ENCODE data around the gene PIM2. TPM values are rescaled to one million over a fixed set of nuclear protein-coding genes. Genes with fewer than 3 reads are reported as not detected.

The PIM2 gene
- polyA plus RNA-seq, 2 of the 4 experiments (the other 2 are of a cell fraction) = 8.2 to 8.8 TPM

GRCh38 chrX:48899078-48899410, 19.8 kb downstream of the PIM2 start:
- 0 out of 6 replicates have a peak overlapping the region, but pooled peaks of 1 of the 2 experiments have one; percentile 25 for H3K27ac ChIP-seq
- no peak for FAIRE-seq
- POLR2A ChIA-PET = interaction anchor here (0.7 to 1.8 kb wide), 3 partner anchors 13 to 97 kb away, joined by 3 to 15 read pairs (median 5); partner anchors contain the start of genes HDAC6 and SLC35A2

GRCh38 chrX:48897625-48898306, 21.1 kb downstream of the PIM2 start, which contains the start of the genes PQBP1 and TIMM17B:
PQBP1 (plus strand) TSS chrX:48897930; CDS start chrX:48898510, 580 bp downstream.
TIMM17B (minus strand) TSS chrX:48897768; CDS start chrX:48897749, 19 bp downstream.
- Histone ChIP-seq H3K4me1 (peaks cover 16% of the 10 kb centered on the region), H3K4me2 (peak within 1 kb of the TSS; percentile 84), H3K27ac (peak within 1 kb of the TSS; percentile 94 to 97), H3K9me3 (no peaks in the 10 kb centered on the region), H3K4me3 (peak within 1 kb of the TSS; percentile 87)
- FAIRE-seq (peak; percentile 100), DNase-seq (ENCODE audit: low read depth in 1 of 2, low spot score in 1 of 2) (peak; percentile 89 to 98), ATAC-seq (peak; percentile 93 to 94)
- CTCF ChIA-PET = interaction anchor here (0.7 to 1.6 kb wide), 4 partner anchors 11 to 41 kb away, joined by 3 read pairs; no protein-coding TSS in a partner anchor
- TF ChIP-seq BCL3 (IDR thresholded peaks at IDR 0.05) (peak; percentile 81; the same call in 1 of the 3 replicates), FOXS1 (CRISPR knock-in tag; IDR thresholded peaks at IDR 0.05) (no peak), POLR2A (IDR thresholded peaks at IDR 0.05; ENCODE audit: low read length) (peak; percentile 80), RNF2 (IDR thresholded peaks at IDR 0.05; ENCODE audit: borderline replicate concordance, low read depth) (no peak), NFE2L2 (conservative IDR thresholded peaks at IDR 0.05; ENCODE audit: low read length) (no peak), EHF (CRISPR knock-in tag; IDR thresholded peaks at IDR 0.05) (no peak), RAD21 (conservative IDR thresholded peaks at IDR 0.05 in 1 of 2, IDR thresholded peaks at IDR 0.05 in 1 of 2) (no peak), HEYL (CRISPR knock-in tag; IDR thresholded peaks at IDR 0.05) (no peak), JUN (IDR thresholded peaks at IDR 0.05) (peak; percentile 64 to 78; a peak in 4 of 5 replicates), KDM1A (IDR thresholded peaks at IDR 0.05; ENCODE audit: low read depth) (no peak), GATA3 (IDR thresholded peaks at IDR 0.05; ENCODE audit: borderline replicate concordance) (0 out of 2 replicates have a peak, but pooled peaks have one; percentile 24), EHMT2 (IDR thresholded peaks at IDR 0.05; ENCODE audit: low read depth) (no peak), MYC (IDR thresholded peaks at IDR 0.05; ENCODE audit: borderline replicate concordance, low read length) (no peak), BHLHE40 (IDR thresholded peaks at IDR 0.05; ENCODE audit: low read depth, low read length) (peak; percentile 54), KDM5A (IDR thresholded peaks at IDR 0.05) (no peak), USF2 (IDR thresholded peaks at IDR 0.05) (no peak), ZSCAN20 (CRISPR knock-in tag; IDR thresholded peaks at IDR 0.05) (no peak), PBX3 (IDR thresholded peaks at IDR 0.05) (peak; percentile 53; the same call in 1 of the 2 replicates), NR3C1 (IDR thresholded peaks at IDR 0.05) (no peak), HDAC2 (IDR thresholded peaks at IDR 0.05) (no peak), RFX5 (IDR thresholded peaks at IDR 0.05) (peak; percentile 88), ESRRA (IDR thresholded peaks at IDR 0.05; ENCODE audit: borderline replicate concordance, low read length) (no peak), MAZ (IDR thresholded peaks at IDR 0.05; ENCODE audit: borderline replicate concordance, low read depth, low read length) (no peak), PHF8 (IDR thresholded peaks at IDR 0.05; ENCODE audit: borderline replicate concordance, low read depth) (peak; percentile 60; the same call in 1 of the 2 replicates), ZNF302 (CRISPR knock-in tag; IDR thresholded peaks at IDR 0.05) (no peak), HOXB5 (CRISPR knock-in tag; IDR thresholded peaks at IDR 0.05) (no peak; the same call in 1 of the 2 replicates)
- WGBS (ENCODE audit: missing lambda C conversion rate) = 0% methylated on average over 7 of the region's 49 CpGs
- POLR2A ChIA-PET = interaction anchor here (1.0 to 1.9 kb wide), 11 partner anchors 14 to 257 kb away, joined by 3 to 15 read pairs (median 4); partner anchors contain the start of genes HDAC6, OTUD5 and SLC35A2

More at GRCh38 chrX:48899078-48899410, 19.8 kb downstream of the PIM2 start:
- DNase-seq (ENCODE audit: low read depth in 1 of 2, low spot score in 1 of 2) = no peak
- CTCF ChIA-PET = interaction anchor here (0.7 to 1.4 kb wide), 2 partner anchors 18 to 198 kb away, joined by 3 to 4 read pairs; no protein-coding TSS in a partner anchor
- peak overlapping the region; percentile 87 for H3K4me3 ChIP-seq
- H3K4me2 ChIP-seq = peak overlapping the region; percentile 84
- WGBS (ENCODE audit: missing lambda C conversion rate) = 68% methylated on average over 5 of the region's 8 CpGs
- TF ChIP-seq CHD2 (IDR thresholded peaks at IDR 0.05; ENCODE audit: low read length, partially characterized antibody) (no peak), POLR2A (IDR thresholded peaks at IDR 0.05; ENCODE audit: low read length) (no peak), MAFK (IDR thresholded peaks at IDR 0.05; ENCODE audit: partially characterized antibody) (no peak), FOSL2 (IDR thresholded peaks at IDR 0.05) (no peak), FOSL2 (CRISPR knock-in tag; IDR thresholded peaks at IDR 0.05) (no peak), HOXB13 (CRISPR knock-in tag; IDR thresholded peaks at IDR 0.05; ENCODE audit: low read depth) (no peak), EHMT2 (IDR thresholded peaks at IDR 0.05; ENCODE audit: low read depth) (no peak), SREBF2 (IDR thresholded peaks at IDR 0.05) (no peak), JUN (IDR thresholded peaks at IDR 0.05) (no peak)
- TF ChIP-seq, protein P1, sequence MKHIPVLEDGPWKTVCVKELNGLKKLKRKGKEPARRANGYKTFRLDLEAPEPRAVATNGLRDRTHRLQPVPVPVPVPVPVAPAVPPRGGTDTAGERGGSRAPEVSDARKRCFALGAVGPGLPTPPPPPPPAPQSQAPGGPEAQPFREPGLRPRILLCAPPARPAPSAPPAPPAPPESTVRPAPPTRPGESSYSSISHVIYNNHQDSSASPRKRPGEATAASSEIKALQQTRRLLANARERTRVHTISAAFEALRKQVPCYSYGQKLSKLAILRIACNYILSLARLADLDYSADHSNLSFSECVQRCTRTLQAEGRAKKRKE (CRISPR knock-in tag; IDR thresholded peaks at IDR 0.05; ENCODE audit: low read depth) = no peak
- TF ChIP-seq, protein P2, sequence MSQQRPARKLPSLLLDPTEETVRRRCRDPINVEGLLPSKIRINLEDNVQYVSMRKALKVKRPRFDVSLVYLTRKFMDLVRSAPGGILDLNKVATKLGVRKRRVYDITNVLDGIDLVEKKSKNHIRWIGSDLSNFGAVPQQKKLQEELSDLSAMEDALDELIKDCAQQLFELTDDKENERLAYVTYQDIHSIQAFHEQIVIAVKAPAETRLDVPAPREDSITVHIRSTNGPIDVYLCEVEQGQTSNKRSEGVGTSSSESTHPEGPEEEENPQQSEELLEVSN (IDR thresholded peaks at IDR 0.05; ENCODE audit: borderline replicate concordance, low read depth) = no peak
- no peak for ATAC-seq
- peaks cover 16% of the 10 kb centered on the region for H3K4me1 ChIP-seq
- no peaks in the 10 kb centered on the region for H3K9me3 ChIP-seq

Measured in A549 (cell line).